GM12878 (cell line): Measurements from ENCODE around the gene HDDC3. TPM values are rescaled to one million over a fixed set of nuclear protein-coding genes. Genes with fewer than 3 reads are reported as not detected.

Experiments used
- ATAC-seq: fragments of 200-7000 bp; cut with Tn5 transposase; 3 replicates; pipeline ENCODE4 v1.9.1; 2020; ENCODE audit warnings: mild to moderate bottlenecking, moderate library complexity
- BruUV-seq: library from RNA; stranded (reverse); fragments of 400-500 nt; replicated peaks from 2 replicates; lab custom pipeline; 2021; lab: Mats Ljungman, UMichigan
- CTCF ChIA-PET: fragments of 300-600 bp; sonication (Branson Sonifier 250); formaldehyde crosslinking; extraction: SDS; loops from one replicate; lab custom pipeline; 2021; ENCODE audit warnings: inconsistent platforms; lab: Yijun Ruan, JAX
- POLR2A ChIA-PET: fragments of 350-600 bp; formaldehyde crosslinking; extraction: SDS; loops from one replicate; lab custom pipeline; 2021; ENCODE audit warnings: inconsistent platforms; lab: Charles Lee
- RAD21 ChIA-PET: fragments of 300-600 bp; sonication (Branson Sonifier 250); formaldehyde crosslinking; loops from one replicate; lab custom pipeline; 2023; ENCODE audit warnings: antibody characterized with exemption; ENCODE audit not compliant: unreplicated experiment; lab: Charles Lee
- SMC1A ChIA-PET: fragments of 300-600 bp; sonication (Branson Sonifier 250); formaldehyde crosslinking; loops from one replicate; lab custom pipeline; 2023; ENCODE audit not compliant: unreplicated experiment, uncharacterized antibody; lab: Charles Lee
- DNase-seq: peaks from one replicate; pipeline ENCODE4 v3.0.0-alpha.2; 2011; ENCODE audit warnings: low read depth, low spot score
- FAIRE-seq: peaks from 3 replicates; lab custom pipeline; 2011; peaks lifted over from hg19 to GRCh38; lab: Jason Lieb, UNC
- H2AFZ ChIP-seq: 2 replicates; pipeline ENCODE4 v1.6.0; 2011; ENCODE audit warnings: low read depth, low read length, control low read depth; ENCODE audit not compliant: control insufficient read depth
- H3K27ac ChIP-seq: 2 replicates; pipeline ENCODE4 v1.5.1; 2011; ENCODE audit warnings: control low read depth; ENCODE audit not compliant: control insufficient read depth, insufficient read depth
- H3K27me3 ChIP-seq, 2 experiments: replicated peaks in 1 of 2; 2 replicates each; pipeline versions ENCODE4 v1.6.0 to v1.6.1; 2011; ENCODE audit warnings: low read length in 1 of 2; ENCODE audit not compliant: control insufficient read depth in 2 of 2, insufficient read depth in 2 of 2
- H3K36me3 ChIP-seq, 2 experiments: 2 replicates each; pipeline ENCODE4 v1.5.1; 2011; ENCODE audit warnings: low read length in 1 of 2; ENCODE audit not compliant: control insufficient read depth in 2 of 2, insufficient read depth in 2 of 2
- H3K4me1 ChIP-seq: 2 replicates; pipeline ENCODE4 v1.6.1; 2011; ENCODE audit warnings: mild to moderate bottlenecking, low read length, moderate library complexity, mixed read lengths; ENCODE audit not compliant: control insufficient read depth, insufficient read depth
- H3K4me2 ChIP-seq: 2 replicates; pipeline ENCODE4 v1.6.0; 2011; ENCODE audit warnings: control low read depth; ENCODE audit not compliant: control insufficient read depth, insufficient read depth
- H3K4me3 ChIP-seq: fragments of 200-600 bp; sonication (generic); 2 replicates; pipeline ENCODE4 v1.5.1; 2016
- H3K79me2 ChIP-seq: 2 replicates; pipeline ENCODE4 v1.6.0; 2011; ENCODE audit warnings: low read length; ENCODE audit not compliant: control insufficient read depth, insufficient read depth
- H3K9ac ChIP-seq: 2 replicates; pipeline ENCODE4 v1.8.0; 2011; ENCODE audit warnings: low read length, control low read depth, mixed read lengths; ENCODE audit not compliant: control insufficient read depth, insufficient read depth
- H3K9me3 ChIP-seq: replicated peaks from 3 replicates; pipeline ENCODE4 v1.5.1; 2011; ENCODE audit warnings: mild to moderate bottlenecking, low read length; ENCODE audit not compliant: control insufficient read depth, insufficient read depth
- H4K20me1 ChIP-seq: 2 replicates; pipeline ENCODE4 v1.6.0; 2011; ENCODE audit not compliant: control insufficient read depth, insufficient read depth
- BCL11A ChIP-seq: IDR thresholded peaks from 2 replicates; pipeline ENCODE4 v1.6.1; 2011; ENCODE audit warnings: low read depth, low read length
- CHD2 ChIP-seq: IDR thresholded peaks from 2 replicates; pipeline ENCODE4 v1.6.1; 2011; ENCODE audit warnings: low read depth, low read length, improper control_type of control experiment, borderline replicate concordance
- HDAC6 ChIP-seq: fragments of 200-600 bp; sonication (generic); IDR thresholded peaks from one replicate; pipeline ENCODE4 v1.8.0; 2017; ENCODE audit warnings: antibody characterized with exemption; ENCODE audit not compliant: unreplicated experiment
- TCF7 ChIP-seq: IDR thresholded peaks from 2 replicates; pipeline ENCODE4 v1.6.1; 2014; ENCODE audit warnings: antibody characterized with exemption, borderline replicate concordance
- WGBS: methylation state at CpG from one replicate; pipeline ENCODE4 v1.1.6; 2016; ENCODE audit warnings: low lambda C conversion rate; ENCODE audit not compliant: insufficient replicate concordance, insufficient coverage; ENCODE audit errors: missing lambda C conversion rate; 5-methylcytosine and 5-hydroxymethylcytosine counted together
- in situ Hi-C: fragments of 300-500 bp; cut with MboI; formaldehyde crosslinking; loops from 9 replicates; pipeline ENCODE4 v1.14.3; 2018; ENCODE audit warnings: mixed read lengths
- intact Hi-C: fragments of 100-400 bp; cut with micrococcal nuclease; formaldehyde crosslinking; loops from one replicate; pipeline ENCODE4 v1.14.2; 2022; ENCODE audit not compliant: unreplicated experiment
- polyA plus RNA-seq, 11 experiments: library from polyadenylated mRNA; depleted of rRNA in 4 of 11; unstranded in 6 of 11; stranded (reverse) in 5 of 11; fragments of >200 nt; fragmentation: Nextera tagmentation in 4 of 11; fragmentation: Illumina TruSeq in 1 of 11; extraction: Ambion mirVana in 4 of 11; extraction: Trizol in 1 of 11; gene quantifications; 1 replicate in 1 of 11; 2 replicates in 10 of 11; pipeline versions ENCODE4 v1.2.1 to v1.2.3, GENCODE V29; 2011 to 2016; ENCODE audit warnings: inconsistent platforms in 2 of 11, missing spikeins in 2 of 11, low read depth in 1 of 11
- total RNA-seq, 4 experiments: library from RNA; depleted of rRNA in 3 of 4; stranded (reverse); fragments of >200 nt in 3 of 4; fragmentation: Illumina TruSeq in 1 of 4; extraction: Trizol in 1 of 4; gene quantifications; 2 replicates each; pipeline versions ENCODE4 v1.2.1 to v1.2.3, GENCODE V29; 2013 to 2021
- TF ChIP-seq, protein P1 (sequence below): IDR thresholded peaks from 2 replicates; pipeline ENCODE4 v1.6.1; 2012; ENCODE audit warnings: low read depth, low read length, improper control_type of control experiment

Gene HDDC3
- total and polyA plus RNA-seq, 10 of the 15 experiments (the other 5 are each of a cell fraction or from before 2014, with no cell fraction given): 5.6 to 39.5 (median 23.0) TPM

DNA sequence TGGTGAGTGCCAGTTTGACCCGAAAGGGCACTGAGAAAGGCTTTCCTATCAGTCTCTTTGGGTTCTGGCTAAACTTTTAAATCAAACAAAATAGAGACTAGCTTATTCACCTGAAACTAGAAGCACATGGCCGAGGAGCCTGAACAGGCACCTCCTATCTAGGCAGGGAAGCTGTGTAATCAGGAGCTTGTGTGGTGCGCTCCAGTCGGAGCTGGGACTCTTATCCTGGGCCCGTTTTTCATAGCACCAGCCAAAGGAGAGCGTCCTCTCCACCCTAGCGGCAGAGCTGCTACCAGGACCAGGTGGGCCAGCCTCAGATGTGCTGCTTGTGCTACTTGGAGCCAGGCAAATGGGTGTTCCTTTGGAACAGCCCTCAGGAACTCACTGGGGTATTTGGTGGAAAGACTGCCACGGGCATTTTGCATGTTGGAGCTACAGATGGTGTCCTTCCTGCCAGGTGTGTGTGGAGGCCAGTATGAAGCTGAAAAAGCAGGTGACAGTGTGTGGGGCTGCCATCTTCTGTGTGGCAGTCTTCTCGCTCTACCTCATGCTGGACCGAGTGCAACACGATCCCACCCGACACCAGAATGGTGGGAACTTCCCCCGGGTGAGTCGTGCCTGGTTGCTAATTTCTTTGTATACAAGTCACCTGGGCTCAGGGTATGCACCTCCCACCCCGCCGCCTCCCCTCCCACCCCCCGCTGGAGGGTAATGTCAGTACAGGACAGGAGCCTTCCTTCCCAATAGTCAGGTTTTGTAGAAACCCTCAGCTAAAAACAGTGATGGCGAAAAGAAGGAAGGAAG is 28.4 kb downstream of the HDDC3 start:
- no peak for FAIRE-seq
- RAD21 ChIA-PET: interaction anchor here (1.4 to 9.2 kb wide), 8 partner anchors 15 to 584 kb away, joined by 3 to 193 read pairs (median 6); partner anchors contain the start of genes HDDC3 and UNC45A
- peak overlapping the region; percentile 54 for H3K9ac ChIP-seq
- TF ChIP-seq, protein P1, sequence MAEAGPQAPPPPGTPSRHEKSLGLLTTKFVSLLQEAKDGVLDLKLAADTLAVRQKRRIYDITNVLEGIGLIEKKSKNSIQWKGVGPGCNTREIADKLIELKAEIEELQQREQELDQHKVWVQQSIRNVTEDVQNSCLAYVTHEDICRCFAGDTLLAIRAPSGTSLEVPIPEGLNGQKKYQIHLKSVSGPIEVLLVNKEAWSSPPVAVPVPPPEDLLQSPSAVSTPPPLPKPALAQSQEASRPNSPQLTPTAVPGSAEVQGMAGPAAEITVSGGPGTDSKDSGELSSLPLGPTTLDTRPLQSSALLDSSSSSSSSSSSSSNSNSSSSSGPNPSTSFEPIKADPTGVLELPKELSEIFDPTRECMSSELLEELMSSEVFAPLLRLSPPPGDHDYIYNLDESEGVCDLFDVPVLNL: no peak
- TF ChIP-seq TCF7: no peak
- no peak for TF ChIP-seq BCL11A
- TF ChIP-seq CHD2: no peak
- no peak for TF ChIP-seq HDAC6
- TF ChIP-seq, all 136 proteins: peak for 0
- H3K36me3 ChIP-seq: peaks cover 18 to 25% of the 10 kb centered on the region in 2 experiments
- ChIA-PET SMC1A (interaction anchor here (0.7 to 12.3 kb wide), 11 partner anchors 11 to 256 kb away, joined by 3 to 225 read pairs (median 4); partner anchors contain the start of genes HDDC3 and UNC45A), CTCF (interaction anchor here (0.6 to 15.1 kb wide), 8 partner anchors 10 to 584 kb away, joined by 3 to 480 read pairs (median 4); partner anchors contain the start of genes HDDC3 and UNC45A), POLR2A (interaction anchor here (0.6 to 7.6 kb wide), 7 partner anchors 15 to 254 kb away, joined by 3 to 113 read pairs (median 3); partner anchors contain the start of genes HDDC3 and UNC45A)
- H3K27me3 ChIP-seq: no peaks in the 10 kb centered on the region
- peaks cover 18% of the 10 kb centered on the region for H3K79me2 ChIP-seq
- H3K4me3 ChIP-seq: peak overlapping the region; percentile 68
- no peak for DNase-seq
- WGBS: 76% methylated on average over 17 of the region's 18 CpGs
- peaks cover 12% of the 10 kb centered on the region for H3K4me1 ChIP-seq
- H4K20me1 ChIP-seq: no peaks in the 10 kb centered on the region; the same call in 1 of the 2 replicates
- peak overlapping the region; percentile 88; the same call in 1 of the 2 replicates for H2AFZ ChIP-seq
- intact Hi-C loops (loop anchor here (2.0 kb wide), 1 partner anchor 19 kb away; no protein-coding TSS in a partner anchor), in situ Hi-C loops (no loop called here)
- TSS peak; percentile 58 for BruUV-seq
- H3K27ac ChIP-seq: peak overlapping the region; percentile 62
- peak; percentile 2 for ATAC-seq
- no peaks in the 10 kb centered on the region for H3K9me3 ChIP-seq
- H3K4me2 ChIP-seq: peak overlapping the region; percentile 80
